Measurements from ENCODE around the gene CIB4. TPM values are rescaled to one million over a fixed set of nuclear protein-coding genes. Genes with fewer than 3 reads are reported as not detected.
A peak's percentile ranks its signal among the peaks of the same experiment; 100 is the strongest.

Gene CIB4
- total and polyA plus RNA-seq, 4 donors = 1.3 TPM; not detected in 3

GRCh38 chr2:26578113-26578458, 63.1 kb downstream of the CIB4 start:
- WGBS, 2 donors = 62 to 65% methylated on average over 3 of the region's 3 CpGs
- no peak overlapping the region for H3K9ac ChIP-seq (ENCODE audit: insufficient read depth in 1 of 2, low read length in 2 of 2)
- H3K36me3 ChIP-seq (ENCODE audit: control insufficient read depth in 4 of 4, insufficient read depth in 4 of 4, low read length in 4 of 4) = no peaks in the 10 kb centered on the region
- peaks cover 0 to 2% (median 0%) of the 10 kb centered on the region in 4 donors for H3K9me3 ChIP-seq (ENCODE audit: control insufficient read depth in 4 of 4, insufficient read depth in 3 of 4, low read length in 3 of 4)
- no peak overlapping the region for H3K27ac ChIP-seq (ENCODE audit: low read depth in 1 of 2, low read length in 1 of 2)
- ATAC-seq (ENCODE audit: insufficient read depth, low FRiP score) (no peak), DNase-seq (no peak)
- H3K4me1 ChIP-seq (ENCODE audit: control insufficient read depth in 5 of 5, insufficient read depth in 5 of 5, low read length in 5 of 5) = no peaks in the 10 kb centered on the region
- TF ChIP-seq CTCF (IDR thresholded peaks at IDR 0.05; ENCODE audit: control extremely low read depth, extremely low read depth) = no peak
- H3K4me3 ChIP-seq = no peak overlapping the region
- H3K27me3 ChIP-seq (ENCODE audit: control insufficient read depth in 3 of 3, insufficient read depth in 3 of 3, low read length in 2 of 3) = no peaks in the 10 kb centered on the region

- TF ChIP-seq CTCF (IDR thresholded peaks at IDR 0.05; ENCODE audit: control extremely low read depth, extremely low read depth) = peak; percentile 79
- ATAC-seq (ENCODE audit: insufficient read depth, low FRiP score) (peak; percentile 82), DNase-seq (peak; percentile 58 to 63 (median 59))
- H3K4me3 ChIP-seq = no peak overlapping the region
- WGBS, 2 donors = 42 to 46% methylated on average over 24 of the region's 24 CpGs
- no peaks in the 10 kb centered on the region for H3K4me1 ChIP-seq (ENCODE audit: control insufficient read depth in 5 of 5, insufficient read depth in 5 of 5, low read length in 5 of 5)
- H3K9ac ChIP-seq (ENCODE audit: insufficient read depth in 1 of 2, low read length in 2 of 2) = no peak overlapping the region
- H3K27ac ChIP-seq (ENCODE audit: low read depth in 1 of 2, low read length in 1 of 2) = no peak overlapping the region
- H3K9me3 ChIP-seq (ENCODE audit: control insufficient read depth in 4 of 4, insufficient read depth in 3 of 4, low read length in 3 of 4) = peaks cover 0 to 2% (median 0%) of the 10 kb centered on the region in 4 donors
- H3K27me3 ChIP-seq (ENCODE audit: control insufficient read depth in 3 of 3, insufficient read depth in 3 of 3, low read length in 2 of 3) = peaks cover 0 to 2% (median 0%) of the 10 kb centered on the region in 3 donors
- H3K36me3 ChIP-seq (ENCODE audit: control insufficient read depth in 4 of 4, insufficient read depth in 4 of 4, low read length in 4 of 4) = no peaks in the 10 kb centered on the region
Observed at GRCh38 chr2:26577442-26578112, 63.6 kb downstream of the CIB4 start.

GRCh38 chr2:26576565-26577441, 64.4 kb downstream of the CIB4 start:
- no peaks in the 10 kb centered on the region for H3K4me1 ChIP-seq (ENCODE audit: control insufficient read depth in 5 of 5, insufficient read depth in 5 of 5, low read length in 5 of 5)
- ATAC-seq (ENCODE audit: insufficient read depth, low FRiP score) (no peak), DNase-seq (peak in 1 of 3 donors; percentile 4)
- TF ChIP-seq CTCF (IDR thresholded peaks at IDR 0.05; ENCODE audit: control extremely low read depth, extremely low read depth) = no peak
- no peaks in the 10 kb centered on the region for H3K36me3 ChIP-seq (ENCODE audit: control insufficient read depth in 4 of 4, insufficient read depth in 4 of 4, low read length in 4 of 4)
- peaks cover 0 to 2% (median 0%) of the 10 kb centered on the region in 4 donors for H3K9me3 ChIP-seq (ENCODE audit: control insufficient read depth in 4 of 4, insufficient read depth in 3 of 4, low read length in 3 of 4)
- no peak overlapping the region for H3K4me3 ChIP-seq
- H3K9ac ChIP-seq (ENCODE audit: insufficient read depth in 1 of 2, low read length in 2 of 2) = no peak overlapping the region
- 73 to 87% methylated on average over 17 of the region's 17 CpGs for WGBS, 2 donors
- H3K27me3 ChIP-seq (ENCODE audit: control insufficient read depth in 3 of 3, insufficient read depth in 3 of 3, low read length in 2 of 3) = peaks cover 0 to 5% (median 0%) of the 10 kb centered on the region in 3 donors
- no peak overlapping the region for H3K27ac ChIP-seq (ENCODE audit: low read depth in 1 of 2, low read length in 1 of 2)
